Measurements from ENCODE around the gene TMPRSS4.

TMPRSS4 gene

GRCh38 chr11:118138839-118139420, 62.1 kb downstream of the TMPRSS4 start:
- DNase-seq, result no peak

- DNase-seq, result no peak
Observed at GRCh38 chr11:118139578-118139977, 62.7 kb downstream of the TMPRSS4 start.

GRCh38 chr11:118142081-118142480, 65.2 kb downstream of the TMPRSS4 start:
- no peak for DNase-seq

- DNase-seq, result no peak
Observed at GRCh38 chr11:118142809-118143208, 65.9 kb downstream of the TMPRSS4 start.

GRCh38 chr11:118143661-118144185, 66.8 kb downstream of the TMPRSS4 start:
- DNase-seq, result no peak

GRCh38 chr11:118144301-118145268, 67.7 kb downstream of the TMPRSS4 start:
- DNase-seq, result no peak

GRCh38 chr11:118145285-118146227, 68.7 kb downstream of the TMPRSS4 start:
- peak; percentile 82 for DNase-seq

- DNase-seq, result no peak
Observed at GRCh38 chr11:118146554-118146953, 69.7 kb downstream of the TMPRSS4 start.

GRCh38 chr11:118147502-118147901, 70.6 kb downstream of the TMPRSS4 start:
- DNase-seq, result no peak

- no peak for DNase-seq
Observed at GRCh38 chr11:118148240-118148639, 71.4 kb downstream of the TMPRSS4 start.

GRCh38 chr11:118148856-118149255, 72.0 kb downstream of the TMPRSS4 start:
- DNase-seq, result no peak

GRCh38 chr11:118149493-118149892, 72.6 kb downstream of the TMPRSS4 start:
- no peak for DNase-seq

- peak; percentile 26 for DNase-seq
Observed at GRCh38 chr11:118151431-118151830, 74.6 kb downstream of the TMPRSS4 start.

GRCh38 chr11:118152020-118152551, 75.2 kb downstream of the TMPRSS4 start:
- no peak for DNase-seq

- DNase-seq, result no peak
Observed at GRCh38 chr11:118152552-118153471, 75.9 kb downstream of the TMPRSS4 start, which contains the start of gene SCN4B. SCN4B (minus strand) TSS chr11:118152823; CDS start chr11:118152673, 150 bp downstream.

- no peak for DNase-seq
Observed at GRCh38 chr11:118153516-118153915, 76.6 kb downstream of the TMPRSS4 start.

- DNase-seq, result no peak
Observed at GRCh38 chr11:118153976-118154375, 77.1 kb downstream of the TMPRSS4 start.

- DNase-seq, result no peak
Observed at GRCh38 chr11:118154641-118155040, 77.8 kb downstream of the TMPRSS4 start.

GRCh38 chr11:118155776-118156530, 79.1 kb downstream of the TMPRSS4 start:
- no peak for DNase-seq

- no peak for DNase-seq
Observed at GRCh38 chr11:118156531-118157185, 79.8 kb downstream of the TMPRSS4 start.
